C4-2B (cell line): ENCODE data around the gene MATR3.
"Not testable (repeated sequence)": the region's sequence is repeated elsewhere in the genome, so short reads cannot be mapped to it uniquely, and the experiment has no call there.

Experiments used
- CTCF ChIP-seq: fragments of 450-650 bp; conservative IDR thresholded peaks from 2 replicates; pipeline ENCODE4 v1.5.1; 2017; ENCODE audit warnings: mild to moderate bottlenecking
- ZFX ChIP-seq: fragments of 450-650 bp; IDR thresholded peaks from 2 replicates; pipeline ENCODE4 v1.6.1; 2017

- TF ChIP-seq CTCF, ZFX: not testable (repeated sequence)
These were observed 17.2 kb downstream of the MATR3 start for GRCh38 chr5:139310715-139311186.
